ENCODE measurements around the gene TSG101. TPM values are rescaled to one million over a fixed set of nuclear protein-coding genes. Genes with fewer than 3 reads are reported as not detected.

The TSG101 gene
- polyA plus RNA-seq, 1 donor (not counting 4 experiments of a cell fraction or from before 2014, with no cell fraction given): 113 TPM

- no peak overlapping the region for H3K27ac ChIP-seq (ENCODE audit: control insufficient read depth, insufficient read depth, low read length)
- peaks cover 4 to 9% of the 10 kb centered on the region in 2 experiments for H3K36me3 ChIP-seq (ENCODE audit: control insufficient read depth in 2 of 2, extremely low read depth in 1 of 2, insufficient read depth in 2 of 2, low read length in 2 of 2)
- DNase-seq (ENCODE audit: low read depth, low spot score): no peak
- H3K9me1 ChIP-seq (ENCODE audit: control insufficient read depth, extremely low read depth, insufficient read depth, low read length): no peaks in the 10 kb centered on the region
- H3K9ac ChIP-seq (ENCODE audit: control insufficient read depth, extremely low read depth, insufficient read depth, low read length): no peak overlapping the region
- no peaks in the 10 kb centered on the region for H3K9me3 ChIP-seq (ENCODE audit: control insufficient read depth, low read depth, low read length)
- no peak for FAIRE-seq
- H3K4me3 ChIP-seq (ENCODE audit: control insufficient read depth in 2 of 3, extremely low read depth in 1 of 3, insufficient read depth in 2 of 3, low read depth in 1 of 3, low read length in 3 of 3): no peak overlapping the region
- no peaks in the 10 kb centered on the region for H3K27me3 ChIP-seq (ENCODE audit: control insufficient read depth, extremely low read depth, insufficient read depth, low read length)
- H3K79me2 ChIP-seq (ENCODE audit: control insufficient read depth, insufficient read depth, low read length): peaks cover 2% of the 10 kb centered on the region
- no peaks in the 10 kb centered on the region for H3K4me1 ChIP-seq (ENCODE audit: control insufficient read depth, extremely low read depth, insufficient read depth, low read length)
- TF ChIP-seq EZH2 (IDR thresholded peaks at IDR 0.05; ENCODE audit: low read length) (no peak), CTCF (optimal IDR thresholded peaks at IDR 0.05 in 1 of 3, IDR thresholded peaks at IDR 0.05 in 1 of 3, conservative IDR thresholded peaks at IDR 0.05 in 1 of 3; ENCODE audit: extremely low read depth in 1 of 3, insufficient read depth in 2 of 3, low read length in 3 of 3) (no peak)
- H4K20me1 ChIP-seq (ENCODE audit: control insufficient read depth, extremely low read depth, insufficient read depth, low read length): no peaks in the 10 kb centered on the region
- H2AFZ ChIP-seq (ENCODE audit: control insufficient read depth, low read length): no peak overlapping the region
- dilution Hi-C loops (cut with MboI; ENCODE audit: extremely low pct_ligation_motif_present, low sequenced_read_pairs): no loop called here
- no peak overlapping the region for H3K4me2 ChIP-seq (ENCODE audit: control insufficient read depth, extremely low read depth, insufficient read depth, low read depth, low read length)
These were observed 6.6 kb upstream of the TSG101 start for GRCh38 chr11:18533365-18533764.

- Histone ChIP-seq H3K9me1 (ENCODE audit: control insufficient read depth, extremely low read depth, insufficient read depth, low read length) (no peaks in the 10 kb centered on the region), H3K27me3 (ENCODE audit: control insufficient read depth, extremely low read depth, insufficient read depth, low read length) (no peaks in the 10 kb centered on the region), H4K20me1 (ENCODE audit: control insufficient read depth, extremely low read depth, insufficient read depth, low read length) (no peaks in the 10 kb centered on the region), H3K9ac (ENCODE audit: control insufficient read depth, extremely low read depth, insufficient read depth, low read length) (peak overlapping the region; percentile 91), H3K4me2 (ENCODE audit: control insufficient read depth, extremely low read depth, insufficient read depth, low read depth, low read length) (peak overlapping the region; percentile 79), H3K4me1 (ENCODE audit: control insufficient read depth, extremely low read depth, insufficient read depth, low read length) (peaks cover 10% of the 10 kb centered on the region), H3K9me3 (ENCODE audit: control insufficient read depth, low read depth, low read length) (no peaks in the 10 kb centered on the region), H3K27ac (ENCODE audit: control insufficient read depth, insufficient read depth, low read length) (peak overlapping the region; percentile 92), H3K4me3 (ENCODE audit: control insufficient read depth in 2 of 3, extremely low read depth in 1 of 3, insufficient read depth in 2 of 3, low read depth in 1 of 3, low read length in 3 of 3) (peak overlapping the region; percentile 88 to 96 (median 89)), H3K36me3 (ENCODE audit: control insufficient read depth in 2 of 2, extremely low read depth in 1 of 2, insufficient read depth in 2 of 2, low read length in 2 of 2) (no peaks in the 10 kb centered on the region), H3K79me2 (ENCODE audit: control insufficient read depth, insufficient read depth, low read length) (peaks cover 39% of the 10 kb centered on the region), H2AFZ (ENCODE audit: control insufficient read depth, low read length) (no peak overlapping the region)
- dilution Hi-C loops (cut with MboI; ENCODE audit: extremely low pct_ligation_motif_present, low sequenced_read_pairs): no loop called here
- FAIRE-seq (no peak), DNase-seq (ENCODE audit: low read depth, low spot score) (no peak)
- TF ChIP-seq CTCF (optimal IDR thresholded peaks at IDR 0.05 in 1 of 3, IDR thresholded peaks at IDR 0.05 in 1 of 3, conservative IDR thresholded peaks at IDR 0.05 in 1 of 3; ENCODE audit: extremely low read depth in 1 of 3, insufficient read depth in 2 of 3, low read length in 3 of 3) (no peak), EZH2 (IDR thresholded peaks at IDR 0.05; ENCODE audit: low read length) (no peak)
These were observed 770 bp upstream of the TSG101 start for GRCh38 chr11:18527512-18527911.

Measured in keratinocyte (primary cell).